ENCODE results near the gene ARHGAP6. TPM values are rescaled to one million over a fixed set of nuclear protein-coding genes. Genes with fewer than 3 reads are reported as not detected.

Gene ARHGAP6
- total RNA-seq, 1 experiment from 2014 or later, result 0.10 TPM

GRCh38 chrX:11374570-11374969, 291.1 kb downstream of the ARHGAP6 start:
- no peaks in the 10 kb centered on the region for H3K4me1 ChIP-seq (ENCODE audit: control insufficient read depth in 1 of 2, insufficient read depth in 2 of 2, low read length in 2 of 2)
- CTCF ChIA-PET, result no interaction called here
- H3K9me2 ChIP-seq (ENCODE audit: insufficient read depth), result no peaks in the 10 kb centered on the region
- ATAC-seq (no peak), DNase-seq (ENCODE audit: low read depth, low spot score) (no peak)
- H3K9ac ChIP-seq (ENCODE audit: low read length), result no peak overlapping the region
- RAD21 ChIA-PET (ENCODE audit: low non-redundant PET in 1 of 2, low total read pairs in 2 of 2, uncharacterized antibody in 2 of 2, unreplicated experiment in 2 of 2), result no interaction called here
- no peak overlapping the region for H2AFZ ChIP-seq (ENCODE audit: low read depth, low read length, poor library complexity, severe bottlenecking)
- no peak overlapping the region for H3K4me2 ChIP-seq (ENCODE audit: low read length)
- POLR2A ChIA-PET, result no interaction called here
- H4K20me1 ChIP-seq (ENCODE audit: insufficient read depth), result no peaks in the 10 kb centered on the region
- intact Hi-C loops (cut with micrococcal nuclease), result no loop called here
- H3K27ac ChIP-seq (ENCODE audit: low read depth, low read length), result no peak overlapping the region
- H3K79me2 ChIP-seq (ENCODE audit: insufficient read depth, low read length), result no peaks in the 10 kb centered on the region
- no TSS peak for BruUV-seq (replicated peaks)
- no peaks in the 10 kb centered on the region for H3K36me3 ChIP-seq (ENCODE audit: control insufficient read depth in 1 of 2, insufficient read depth in 2 of 2, low read length in 2 of 2)
- no peaks in the 10 kb centered on the region for H3K27me3 ChIP-seq (ENCODE audit: insufficient read depth, low read length)
- no peaks in the 10 kb centered on the region for H3K9me3 ChIP-seq (ENCODE audit: control insufficient read depth in 1 of 2, insufficient read depth in 1 of 2, low read depth in 1 of 2, low read length in 2 of 2)
- TF ChIP-seq ZFX (IDR thresholded peaks at IDR 0.05), result no peak
- no peak for TF ChIP-seq POLR2A (IDR thresholded peaks at IDR 0.05; ENCODE audit: borderline replicate concordance, extremely low read depth, insufficient read depth, insufficient read length)
- TF ChIP-seq JUND (IDR thresholded peaks at IDR 0.05), result no peak
- no peak for TF ChIP-seq FOSL1 (IDR thresholded peaks at IDR 0.05; ENCODE audit: low read depth)
- no peak for TF ChIP-seq SP1 (IDR thresholded peaks at IDR 0.05; ENCODE audit: low read depth)
- no peak for TF ChIP-seq CEBPB (IDR thresholded peaks at IDR 0.05; ENCODE audit: low read depth)
- TF ChIP-seq SIN3A (IDR thresholded peaks at IDR 0.05; ENCODE audit: low read depth), result no peak
- no peak for TF ChIP-seq EZH2phosphoT487 (IDR thresholded peaks at IDR 0.05; ENCODE audit: borderline replicate concordance)
- TF ChIP-seq MAX (IDR thresholded peaks at IDR 0.05), result no peak
- TF ChIP-seq POLR2AphosphoS5 (IDR thresholded peaks at IDR 0.05; ENCODE audit: low read depth, low read length), result no peak
- no peak for TF ChIP-seq CBX3 (IDR thresholded peaks at IDR 0.05; ENCODE audit: low read depth)
- H3K4me3 ChIP-seq (replicated peaks in 1 of 2; ENCODE audit: low read depth in 1 of 2, low read length in 2 of 2), result no peak overlapping the region

GRCh38 chrX:11371106-11371505, 294.6 kb downstream of the ARHGAP6 start:
- no peak overlapping the region for H3K9ac ChIP-seq (ENCODE audit: low read length)
- ChIA-PET RAD21 (ENCODE audit: low non-redundant PET in 1 of 2, low total read pairs in 2 of 2, uncharacterized antibody in 2 of 2, unreplicated experiment in 2 of 2) (no interaction called here), POLR2A (no interaction called here), CTCF (interaction anchor here (1.2 kb wide), 1 partner anchor 10 kb away, joined by 3 read pairs; no protein-coding TSS in a partner anchor)
- DNase-seq (ENCODE audit: low read depth, low spot score) (no peak), ATAC-seq (no peak)
- no TSS peak for BruUV-seq (replicated peaks)
- H3K79me2 ChIP-seq (ENCODE audit: insufficient read depth, low read length), result no peaks in the 10 kb centered on the region
- H3K9me3 ChIP-seq (ENCODE audit: control insufficient read depth in 1 of 2, insufficient read depth in 1 of 2, low read depth in 1 of 2, low read length in 2 of 2), result no peaks in the 10 kb centered on the region
- no peaks in the 10 kb centered on the region for H3K36me3 ChIP-seq (ENCODE audit: control insufficient read depth in 1 of 2, insufficient read depth in 2 of 2, low read length in 2 of 2)
- no peaks in the 10 kb centered on the region for H4K20me1 ChIP-seq (ENCODE audit: insufficient read depth)
- no peak overlapping the region for H3K4me2 ChIP-seq (ENCODE audit: low read length)
- no peaks in the 10 kb centered on the region for H3K4me1 ChIP-seq (ENCODE audit: control insufficient read depth in 1 of 2, insufficient read depth in 2 of 2, low read length in 2 of 2)
- intact Hi-C loops (cut with micrococcal nuclease), result no loop called here
- no peaks in the 10 kb centered on the region for H3K9me2 ChIP-seq (ENCODE audit: insufficient read depth)
- TF ChIP-seq SP1 (IDR thresholded peaks at IDR 0.05; ENCODE audit: low read depth) (no peak), SRF (IDR thresholded peaks at IDR 0.05; ENCODE audit: low read depth) (no peak), ELF1 (IDR thresholded peaks at IDR 0.05; ENCODE audit: borderline replicate concordance, low read depth) (no peak), MAX (IDR thresholded peaks at IDR 0.05) (no peak), EZH2 (IDR thresholded peaks at IDR 0.05) (no peak), YY1 (IDR thresholded peaks at IDR 0.05; ENCODE audit: extremely low read depth, insufficient replicate concordance, low read depth, low read length) (no peak)
- H3K27ac ChIP-seq (ENCODE audit: low read depth, low read length), result no peak overlapping the region
- H2AFZ ChIP-seq (ENCODE audit: low read depth, low read length, poor library complexity, severe bottlenecking), result no peak overlapping the region
- no peak overlapping the region for H3K4me3 ChIP-seq (replicated peaks in 1 of 2; ENCODE audit: low read depth in 1 of 2, low read length in 2 of 2)
- no peaks in the 10 kb centered on the region for H3K27me3 ChIP-seq (ENCODE audit: insufficient read depth, low read length)

All from HCT116 (cell line).